GM23338 (cell line): ENCODE results near the gene KIRREL3. TPM values are rescaled to one million over a fixed set of nuclear protein-coding genes. Genes with fewer than 3 reads are reported as not detected.

Experiments
- ATAC-seq: fragments of 200-7000 bp; cut with Tn5 transposase; 3 replicates; pipeline ENCODE4 v1.9.1; 2020
- DNase-seq: peaks from one replicate; pipeline ENCODE4 v3.0.0-alpha.2; 2015; ENCODE audit warnings: low spot score
- H2AFZ ChIP-seq: fragments of 200-600 bp; sonication (generic); 2 replicates; pipeline ENCODE4 v1.8.0; 2016; ENCODE audit warnings: antibody characterized with exemption, mild to moderate bottlenecking, moderate library complexity
- H3F3A ChIP-seq: fragments of 200-600 bp; sonication (generic); replicated peaks from 2 replicates; pipeline ENCODE4 v1.8.0; 2017; ENCODE audit warnings: antibody characterized with exemption, mixed run types, low read depth
- H3K27ac ChIP-seq: fragments of 200-600 bp; sonication (generic); 2 replicates; pipeline ENCODE4 v1.6.1; 2016; ENCODE audit warnings: low read depth
- H3K27me3 ChIP-seq: fragments of 200-600 bp; sonication (generic); 2 replicates; pipeline ENCODE4 v1.8.0; 2016; ENCODE audit warnings: mild to moderate bottlenecking, mixed run types, moderate library complexity; ENCODE audit not compliant: insufficient read depth
- H3K36me3 ChIP-seq: fragments of 200-600 bp; sonication (generic); 2 replicates; pipeline ENCODE4 v1.8.0; 2016; ENCODE audit warnings: mild to moderate bottlenecking; ENCODE audit not compliant: insufficient read depth
- H3K4me1 ChIP-seq: fragments of 200-600 bp; sonication (generic); 2 replicates; pipeline ENCODE4 v1.8.0; 2016; ENCODE audit warnings: mild to moderate bottlenecking, moderate library complexity; ENCODE audit not compliant: insufficient read depth
- H3K4me2 ChIP-seq: fragments of 200-600 bp; sonication (generic); 2 replicates; pipeline ENCODE4 v1.7.1; 2017; ENCODE audit warnings: mixed run types
- H3K4me3 ChIP-seq: fragments of 200-600 bp; sonication (generic); 2 replicates; pipeline ENCODE4 v1.6.1; 2016; ENCODE audit warnings: mixed run types
- H3K79me2 ChIP-seq: fragments of 200-600 bp; sonication (generic); replicated peaks from 2 replicates; pipeline ENCODE4 v1.8.0; 2017; ENCODE audit warnings: mild to moderate bottlenecking; ENCODE audit not compliant: insufficient read depth
- H3K9me2 ChIP-seq: fragments of 200-600 bp; sonication (generic); 2 replicates; pipeline ENCODE4 v1.8.0; 2017; ENCODE audit not compliant: insufficient read depth
- H4K20me1 ChIP-seq: fragments of 200-600 bp; sonication (generic); replicated peaks from 2 replicates; pipeline ENCODE4 v1.8.0; 2017; ENCODE audit warnings: mild to moderate bottlenecking; ENCODE audit not compliant: insufficient read depth
- H3K27ac Mint-ChIP-seq: 2 replicates; pipeline ENCODE4 v1.8.0; 2020; ENCODE audit warnings: inconsistent platforms, mild to moderate bottlenecking, moderate library complexity, mixed read lengths
- H3K27me3 Mint-ChIP-seq: 3 replicates; pipeline ENCODE4 v1.8.0; 2022; ENCODE audit warnings: low read depth, mild to moderate bottlenecking, moderate library complexity, mixed read lengths, inconsistent platforms; ENCODE audit not compliant: insufficient read depth, poor library complexity
- H3K36me3 Mint-ChIP-seq: 3 replicates; pipeline ENCODE4 v1.8.0; 2021; ENCODE audit warnings: low read depth, mild to moderate bottlenecking, inconsistent platforms, moderate library complexity, mixed read lengths
- H3K4me1 Mint-ChIP-seq: 3 replicates; pipeline ENCODE4 v1.8.0; 2020; ENCODE audit warnings: mild to moderate bottlenecking, inconsistent platforms, mixed read lengths
- H3K4me3 Mint-ChIP-seq: 3 replicates; pipeline ENCODE4 v1.8.0; 2021; ENCODE audit warnings: moderate library complexity, mild to moderate bottlenecking, inconsistent platforms, mixed read lengths
- H3K9me3 Mint-ChIP-seq: 3 replicates; pipeline ENCODE4 v1.8.0; 2020; ENCODE audit warnings: moderate library complexity, mild to moderate bottlenecking, inconsistent platforms, mixed read lengths
- CREB1 ChIP-seq: fragments of 250-450 bp; sonication (Bioruptor Pico); IDR thresholded peaks from 2 replicates; pipeline ENCODE4 v1.5.0; 2020; ENCODE audit warnings: low read depth, mild to moderate bottlenecking, moderate library complexity
- CTCF ChIP-seq, 2 experiments: fragments of 200-600 bp in 1 of 2; sonication (generic) in 1 of 2; conservative IDR thresholded peaks; 2 replicates each; pipeline versions ENCODE4 v1.5.1 to v1.6.1; 2016 to 2017; ENCODE audit warnings: antibody characterized with exemption in 2 of 2, low read depth in 2 of 2, mild to moderate bottlenecking in 2 of 2, moderate library complexity in 1 of 2
- EZH2 ChIP-seq: fragments of 200-600 bp; sonication (generic); IDR thresholded peaks from one replicate; pipeline ENCODE4 v1.8.0; 2017; ENCODE audit warnings: antibody characterized with exemption, mild to moderate bottlenecking, low read depth; ENCODE audit not compliant: unreplicated experiment
- EZH2phosphoT487 ChIP-seq: fragments of 200-600 bp; sonication (generic); IDR thresholded peaks from one replicate; pipeline ENCODE4 v1.8.1; 2018; ENCODE audit warnings: antibody characterized with exemption; ENCODE audit not compliant: unreplicated experiment
- JUNB ChIP-seq: IDR thresholded peaks from one replicate; pipeline ENCODE4 v1.6.1; 2016; ENCODE audit warnings: antibody characterized with exemption; ENCODE audit not compliant: unreplicated experiment
- NANOG ChIP-seq: IDR thresholded peaks from 2 replicates; pipeline ENCODE4 v1.6.1; 2016; ENCODE audit warnings: antibody characterized with exemption, borderline replicate concordance
- POLR2AphosphoS5 ChIP-seq: IDR thresholded peaks from 2 replicates; pipeline ENCODE4 v1.6.1; 2016; ENCODE audit warnings: antibody characterized with exemption, low read depth
- REST ChIP-seq: IDR thresholded peaks from one replicate; pipeline ENCODE4 v1.6.1; 2018; ENCODE audit warnings: antibody characterized with exemption; ENCODE audit not compliant: unreplicated experiment
- STAT1 ChIP-seq: IDR thresholded peaks from one replicate; pipeline ENCODE4 v1.6.1; 2016; ENCODE audit warnings: antibody characterized with exemption; ENCODE audit not compliant: unreplicated experiment
- ZNF331 ChIP-seq: fragments of 250-450 bp; sonication (Bioruptor Pico); IDR thresholded peaks from 2 replicates; pipeline ENCODE4 v1.5.0; 2020; ENCODE audit warnings: low read depth, mild to moderate bottlenecking, moderate library complexity
- ZNF462 ChIP-seq: fragments of 250-450 bp; sonication (Bioruptor Pico); IDR thresholded peaks from 2 replicates; pipeline ENCODE4 v1.5.0; 2020; ENCODE audit warnings: mild to moderate bottlenecking, moderate library complexity
- polyA plus RNA-seq: library from polyadenylated mRNA; unstranded; fragments of >200 nt; fragmentation: Nextera tagmentation; extraction: Ambion mirVana; gene quantifications from 2 replicates; pipeline ENCODE4 v1.2.1, GENCODE V29; 2016
- total RNA-seq: library from RNA; depleted of rRNA; stranded (reverse); fragments of >200 nt; shearing (Covaris generic); gene quantifications from 2 replicates; pipeline ENCODE4 v1.2.3, GENCODE V29; 2014

Gene KIRREL3
- total and polyA plus RNA-seq, 2 experiments from 2014 or later: 0.13 to 1.5 TPM

GRCh38 chr11:126915430-126915829 is 85.1 kb downstream of the KIRREL3 start:
- Mint-ChIP-seq H3K27me3 (no peaks in the 10 kb centered on the region), H3K9me3 (peaks cover 2% of the 10 kb centered on the region; the same call in 1 of the 3 replicates), H3K4me3 (no peak overlapping the region), H3K36me3 (no peaks in the 10 kb centered on the region; the same call in 2 of the 3 replicates), H3K27ac (no peak overlapping the region), H3K4me1 (peaks cover 9% of the 10 kb centered on the region)
- Histone ChIP-seq H2AFZ (no peak overlapping the region), H3K79me2 (no peaks in the 10 kb centered on the region), H3F3A (no peaks in the 10 kb centered on the region), H3K36me3 (no peaks in the 10 kb centered on the region), H3K27me3 (no peaks in the 10 kb centered on the region), H3K4me2 (no peak overlapping the region), H3K4me1 (no peaks in the 10 kb centered on the region), H3K4me3 (no peak overlapping the region), H3K27ac (no peak overlapping the region), H4K20me1 (no peaks in the 10 kb centered on the region), H3K9me2 (peaks cover 5% of the 10 kb centered on the region; the same call in 1 of the 2 replicates)
- TF ChIP-seq STAT1 (no peak), CREB1 (CRISPR knock-in tag) (no peak), CTCF (conservative IDR thresholded peaks at IDR 0.05; ENCODE audit: low read depth in 2 of 2) (no peak), ZNF331 (CRISPR knock-in tag) (no peak), REST (no peak)
- DNase-seq (no peak), ATAC-seq (no peak)

- no peak for ATAC-seq
- Mint-ChIP-seq H3K36me3 (no peaks in the 10 kb centered on the region; the same call in 2 of the 3 replicates), H3K4me1 (peaks cover 9% of the 10 kb centered on the region), H3K9me3 (peaks cover 2% of the 10 kb centered on the region; the same call in 1 of the 3 replicates), H3K4me3 (no peak overlapping the region), H3K27ac (no peak overlapping the region), H3K27me3 (no peaks in the 10 kb centered on the region)
- Histone ChIP-seq H4K20me1 (no peaks in the 10 kb centered on the region), H3K9me2 (peaks cover 5% of the 10 kb centered on the region; the same call in 1 of the 2 replicates), H3K27ac (no peak overlapping the region), H3K4me1 (no peaks in the 10 kb centered on the region), H3K27me3 (no peaks in the 10 kb centered on the region), H3K4me2 (no peak overlapping the region), H3K4me3 (no peak overlapping the region), H3K79me2 (no peaks in the 10 kb centered on the region), H3F3A (no peaks in the 10 kb centered on the region), H3K36me3 (no peaks in the 10 kb centered on the region), H2AFZ (no peak overlapping the region)
- DNase-seq: no peak
- no peak for TF ChIP-seq ZNF462 (CRISPR knock-in tag)
- TF ChIP-seq POLR2AphosphoS5: no peak
- no peak for TF ChIP-seq ZNF331 (CRISPR knock-in tag)
- TF ChIP-seq EZH2phosphoT487: no peak
- no peak for TF ChIP-seq JUNB
- no peak for TF ChIP-seq CREB1 (CRISPR knock-in tag)
- TF ChIP-seq STAT1: no peak
- no peak for TF ChIP-seq EZH2
- TF ChIP-seq NANOG: no peak
Observed at GRCh38 chr11:126914941-126915340, 85.6 kb downstream of the KIRREL3 start.
